Transverse colon (tissue), 3 donors: ENCODE data around the gene OFD1.

Experiments
- POLR2A ChIP-seq: fragments of 450-650 bp; IDR thresholded peaks from one replicate; pipeline ENCODE4 v1.6.1; 2016; ENCODE audit warnings: antibody characterized with exemption, mild to moderate bottlenecking, moderate library complexity
- TF ChIP-seq, protein P1 (sequence below), 5 experiments: fragments of 200-600 bp in 3 of 5; fragments of 450-650 bp in 2 of 5; sonication (generic) in 3 of 5; IDR thresholded peaks; 1 replicate in 2 of 5; 2 replicates in 3 of 5; pipeline ENCODE4 v1.5.1; 2016 to 2017; ENCODE audit warnings: antibody characterized with exemption in 5 of 5, inconsistent platforms in 3 of 5, mild to moderate bottlenecking in 2 of 5, moderate library complexity in 1 of 5

DNA sequence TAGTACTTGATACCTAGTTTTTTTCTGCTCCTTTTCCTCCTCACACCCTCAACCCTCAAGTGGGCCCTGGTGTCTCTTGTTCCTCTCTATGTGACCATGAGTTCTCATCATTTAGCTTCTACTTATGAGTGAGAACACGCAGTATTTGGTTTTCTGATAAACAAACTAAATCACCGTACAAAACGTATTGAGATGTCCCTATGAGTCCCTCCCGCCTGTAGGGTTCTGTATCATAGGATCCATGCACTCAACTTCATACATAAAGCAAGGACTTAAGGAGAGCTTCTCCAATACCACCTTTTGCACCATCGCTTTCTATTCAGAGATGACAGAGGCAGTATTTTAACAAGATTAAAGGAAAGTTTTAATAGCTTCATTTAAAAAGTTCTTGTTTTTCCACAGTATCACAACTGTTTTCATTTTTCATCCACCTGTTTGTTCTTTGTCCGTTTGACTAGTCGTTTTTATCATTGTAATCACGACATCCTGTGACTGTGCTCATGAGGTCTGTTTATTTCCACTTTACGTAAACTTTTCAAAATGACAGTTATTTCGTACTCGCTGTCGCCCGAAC, 46.1 kb upstream of the OFD1 start:
- TF ChIP-seq, protein P1, sequence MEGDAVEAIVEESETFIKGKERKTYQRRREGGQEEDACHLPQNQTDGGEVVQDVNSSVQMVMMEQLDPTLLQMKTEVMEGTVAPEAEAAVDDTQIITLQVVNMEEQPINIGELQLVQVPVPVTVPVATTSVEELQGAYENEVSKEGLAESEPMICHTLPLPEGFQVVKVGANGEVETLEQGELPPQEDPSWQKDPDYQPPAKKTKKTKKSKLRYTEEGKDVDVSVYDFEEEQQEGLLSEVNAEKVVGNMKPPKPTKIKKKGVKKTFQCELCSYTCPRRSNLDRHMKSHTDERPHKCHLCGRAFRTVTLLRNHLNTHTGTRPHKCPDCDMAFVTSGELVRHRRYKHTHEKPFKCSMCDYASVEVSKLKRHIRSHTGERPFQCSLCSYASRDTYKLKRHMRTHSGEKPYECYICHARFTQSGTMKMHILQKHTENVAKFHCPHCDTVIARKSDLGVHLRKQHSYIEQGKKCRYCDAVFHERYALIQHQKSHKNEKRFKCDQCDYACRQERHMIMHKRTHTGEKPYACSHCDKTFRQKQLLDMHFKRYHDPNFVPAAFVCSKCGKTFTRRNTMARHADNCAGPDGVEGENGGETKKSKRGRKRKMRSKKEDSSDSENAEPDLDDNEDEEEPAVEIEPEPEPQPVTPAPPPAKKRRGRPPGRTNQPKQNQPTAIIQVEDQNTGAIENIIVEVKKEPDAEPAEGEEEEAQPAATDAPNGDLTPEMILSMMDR (IDR thresholded peaks at IDR 0.05): no peak
- no peak for TF ChIP-seq POLR2A
